HepG2 (cell line): ENCODE data around the gene NDRG2. TPM values are rescaled to one million over a fixed set of nuclear protein-coding genes. Genes with fewer than 3 reads are reported as not detected.

Experiments used
- ATAC-seq: fragments of 200-7000 bp; cut with Tn5 transposase; 3 replicates; pipeline ENCODE4 v1.9.1; 2020; ENCODE audit warnings: mild to moderate bottlenecking, moderate library complexity
- BruUV-seq: library from RNA; stranded (reverse); fragments of 400-500 nt; replicated peaks from 2 replicates; lab custom pipeline; 2021; lab: Mats Ljungman, UMichigan
- CTCF ChIA-PET: fragments of 300-600 bp; formaldehyde crosslinking; extraction: SDS; loops from one replicate; lab custom pipeline; 2021; ENCODE audit warnings: low total read pairs, inconsistent platforms, low intra/inter-chr PET ratio; lab: Yijun Ruan, JAX
- POLR2A ChIA-PET: fragments of 350-600 bp; sonication (Branson Sonifier 250); formaldehyde crosslinking; loops from one replicate; lab custom pipeline; 2020; ENCODE audit warnings: antibody characterized with exemption, inconsistent platforms; lab: Yijun Ruan, JAX
- DNase-seq: peaks from one replicate; pipeline ENCODE4 v3.0.0-alpha.2; 2015; ENCODE audit warnings: low spot score
- FAIRE-seq: peaks from 3 replicates; lab custom pipeline; 2011; peaks lifted over from hg19 to GRCh38; lab: Jason Lieb, UNC
- H2AFZ ChIP-seq: one replicate; pipeline ENCODE4 v1.6.1; 2011; ENCODE audit warnings: low read length, inconsistent platforms
- H3K27ac ChIP-seq: fragments of 300-600 bp; 3 replicates; pipeline ENCODE4 v1.8.0; 2011; ENCODE audit warnings: mixed run types, mild to moderate bottlenecking, mixed read lengths, low read length, inconsistent platforms; ENCODE audit not compliant: insufficient read depth; ENCODE audit errors: extremely low read length
- H3K27me3 ChIP-seq, 2 experiments: fragments of 200-600 bp in 1 of 2; 2 replicates in 1 of 2; 3 replicates in 1 of 2; pipeline versions ENCODE4 v1.6.0 to v1.8.0; 2011; ENCODE audit warnings: low read length in 2 of 2, mild to moderate bottlenecking in 2 of 2, moderate library complexity in 2 of 2, inconsistent platforms in 1 of 2; ENCODE audit not compliant: insufficient read depth in 2 of 2, control insufficient read depth in 1 of 2
- H3K36me3 ChIP-seq, 2 experiments: fragments of 200-600 bp in 1 of 2; replicated peaks in 1 of 2; 2 replicates in 1 of 2; 3 replicates in 1 of 2; pipeline versions ENCODE4 v1.5.1 to v1.8.0; 2011; ENCODE audit warnings: low read length in 2 of 2, inconsistent platforms in 1 of 2; ENCODE audit not compliant: insufficient read depth in 2 of 2, control insufficient read depth in 1 of 2
- H3K4me1 ChIP-seq: 2 replicates; pipeline ENCODE4 v1.5.1; 2012; ENCODE audit warnings: low read length, inconsistent platforms; ENCODE audit not compliant: insufficient read depth
- H3K4me2 ChIP-seq: 2 replicates; pipeline ENCODE4 v1.6.0; 2011; ENCODE audit warnings: low read depth, low read length, inconsistent platforms
- H3K4me3 ChIP-seq, 3 experiments: fragments of 200-600 bp in 1 of 3; sonication (generic), shearing (Covaris generic) in 1 of 3; replicated peaks in 1 of 3; 2 replicates each; pipeline ENCODE4 v1.5.1; 2011 to 2016; ENCODE audit warnings: low read length in 3 of 3, inconsistent platforms in 2 of 3, low read depth in 2 of 3, mild to moderate bottlenecking in 2 of 3, control low read depth in 1 of 3, mixed read lengths in 1 of 3; ENCODE audit not compliant: insufficient read depth in 1 of 3
- H3K79me2 ChIP-seq: one replicate; pipeline ENCODE4 v1.6.1; 2011; ENCODE audit warnings: low read length, inconsistent platforms; ENCODE audit not compliant: insufficient read depth
- H3K9ac ChIP-seq: 2 replicates; pipeline ENCODE4 v1.6.0; 2011; ENCODE audit warnings: mild to moderate bottlenecking, low read depth, low read length, inconsistent platforms; ENCODE audit not compliant: insufficient read depth
- H3K9me3 ChIP-seq: 2 replicates; pipeline ENCODE4 v1.5.1; 2012; ENCODE audit warnings: mild to moderate bottlenecking, low read length
- H4K20me1 ChIP-seq: 2 replicates; pipeline ENCODE4 v1.6.0; 2011; ENCODE audit warnings: inconsistent platforms, mild to moderate bottlenecking, low read length, moderate library complexity; ENCODE audit not compliant: insufficient read depth
- CREM ChIP-seq, 2 experiments: sonication (generic) in 1 of 2; formaldehyde crosslinking in 1 of 2; IDR thresholded peaks; 2 replicates each; pipeline versions ENCODE4 v1.4.0 to v1.6.1; 2016 to 2020; ENCODE audit warnings: antibody characterized with exemption in 1 of 2, mild to moderate bottlenecking in 1 of 2, missing genetic modification reagents in 1 of 2
- EZH2 ChIP-seq: conservative IDR thresholded peaks from 2 replicates; pipeline ENCODE4 v1.6.1; 2012; ENCODE audit warnings: mild to moderate bottlenecking, low read depth, low read length, moderate library complexity
- FOXK1 ChIP-seq: sonication (generic); formaldehyde crosslinking; IDR thresholded peaks from 2 replicates; pipeline ENCODE4 v1.4.0; 2020; ENCODE audit warnings: low read depth, missing genetic modification reagents, borderline replicate concordance
- GZF1 ChIP-seq: sonication (generic); formaldehyde crosslinking; IDR thresholded peaks from 2 replicates; pipeline ENCODE4 v1.5.1; 2020; ENCODE audit warnings: mild to moderate bottlenecking, missing genetic modification reagents
- HDAC6 ChIP-seq: fragments of 200-600 bp; sonication (generic); IDR thresholded peaks from 2 replicates; pipeline ENCODE4 v1.7.0; 2017; ENCODE audit warnings: mild to moderate bottlenecking, antibody characterized with exemption, low read length, low read depth
- HNF4G ChIP-seq, 2 experiments: sonication (generic) in 1 of 2; formaldehyde crosslinking in 1 of 2; IDR thresholded peaks; 2 replicates each; pipeline versions ENCODE4 v1.4.0 to v1.6.1; 2011 to 2020; ENCODE audit warnings: borderline replicate concordance in 2 of 2, low read depth in 2 of 2, mild to moderate bottlenecking in 2 of 2, low read length in 1 of 2, missing genetic modification reagents in 1 of 2, moderate library complexity in 1 of 2
- HOXA5 ChIP-seq: sonication (generic); formaldehyde crosslinking; IDR thresholded peaks from 2 replicates; pipeline ENCODE4 v1.4.0; 2020; ENCODE audit warnings: missing genetic modification reagents
- MAFK ChIP-seq, 2 experiments: IDR thresholded peaks in 1 of 2; conservative IDR thresholded peaks in 1 of 2; 2 replicates each; pipeline ENCODE4 v1.6.1; 2011; ENCODE audit warnings: improper control_type of control experiment in 2 of 2, low read length in 2 of 2
- MED13 ChIP-seq: sonication (generic); formaldehyde crosslinking; IDR thresholded peaks from 2 replicates; pipeline ENCODE4 v1.5.0; 2020; ENCODE audit warnings: missing genetic modification reagents
- NR2F6 ChIP-seq, 2 experiments: IDR thresholded peaks; 2 replicates each; pipeline ENCODE4 v1.6.1; 2016; ENCODE audit warnings: antibody characterized with exemption in 1 of 2, mild to moderate bottlenecking in 1 of 2
- PLRG1 ChIP-seq: fragments of 450-650 bp; conservative IDR thresholded peaks from 2 replicates; pipeline ENCODE4 v1.6.1; 2016
- SMC3 ChIP-seq: IDR thresholded peaks from 2 replicates; pipeline ENCODE4 v1.6.1; 2011; ENCODE audit warnings: low read length, improper control_type of control experiment
- SP4 ChIP-seq: sonication (generic); formaldehyde crosslinking; IDR thresholded peaks from 2 replicates; pipeline ENCODE4 v1.8.1; 2023; ENCODE audit warnings: mild to moderate bottlenecking, missing genetic modification reagents
- ZFY ChIP-seq: sonication (generic); formaldehyde crosslinking; IDR thresholded peaks from 2 replicates; pipeline ENCODE4 v1.4.0; 2020; ENCODE audit warnings: missing genetic modification reagents
- ZNF503 ChIP-seq: sonication (generic); formaldehyde crosslinking; IDR thresholded peaks from 2 replicates; pipeline ENCODE4 v1.4.0; 2020; ENCODE audit warnings: missing genetic modification reagents
- ZNF615 ChIP-seq: sonication (generic); formaldehyde crosslinking; IDR thresholded peaks from 2 replicates; pipeline ENCODE4 v1.5.0; 2020; ENCODE audit warnings: mild to moderate bottlenecking, missing genetic modification reagents, borderline replicate concordance
- ZSCAN5A ChIP-seq: sonication (generic); formaldehyde crosslinking; IDR thresholded peaks from 2 replicates; pipeline ENCODE4 v1.8.0; 2022; ENCODE audit warnings: mild to moderate bottlenecking, missing genetic modification reagents, borderline replicate concordance
- ZSCAN9 ChIP-seq: IDR thresholded peaks from 2 replicates; pipeline ENCODE4 v1.6.1; 2016; ENCODE audit warnings: borderline replicate concordance
- WGBS: methylation state at CpG from one replicate; pipeline ENCODE4 v1.1.6; 2017; ENCODE audit warnings: low lambda C conversion rate; 5-methylcytosine and 5-hydroxymethylcytosine counted together
- in situ Hi-C: cut with HindIII; loops from 2 replicates; pipeline ENCODE4 v1.10.0; 2017; ENCODE audit warnings: low pct_unique_long_range_greater_than_20kb; ENCODE audit not compliant: extremely low pct_ligation_motif_present
- intact Hi-C: fragments of 100-400 bp; cut with micrococcal nuclease; formaldehyde crosslinking; loops from one replicate; pipeline ENCODE4 v1.10.0; 2022; ENCODE audit not compliant: unreplicated experiment
- polyA plus RNA-seq, 8 experiments: library from polyadenylated mRNA; depleted of rRNA in 3 of 8; stranded (reverse) in 7 of 8; unstranded in 1 of 8; fragments of >200 nt; fragmentation: Illumina TruSeq in 4 of 8; extraction: Trizol in 4 of 8; gene quantifications; 2 replicates each; pipeline versions ENCODE4 v1.2.1 to v1.2.3, GENCODE V29; 2011 to 2016; ENCODE audit warnings: low read depth in 4 of 8, missing spikeins in 1 of 8, mixed read lengths in 1 of 8; ENCODE audit not compliant: insufficient read depth in 1 of 8
- total RNA-seq, 5 experiments: library from RNA; depleted of rRNA; stranded (reverse); fragments of >200 nt; fragmentation: Illumina TruSeq; extraction: Trizol; gene quantifications; 2 replicates each; pipeline ENCODE4 v1.2.3, GENCODE V29; 2016; ENCODE audit warnings: low read depth in 1 of 5

Gene NDRG2
- total and polyA plus RNA-seq, 2 of the 13 experiments (the other 11 are each of a cell fraction or from before 2014, with no cell fraction given): 27.2 to 189 TPM

- peak; percentile 5; the same call in 1 of the 2 replicates for TF ChIP-seq ZSCAN9 (CRISPR knock-in tag)
- TF ChIP-seq MAFK (conservative IDR thresholded peaks at IDR 0.05 in 1 of 2, IDR thresholded peaks at IDR 0.05 in 1 of 2; ENCODE audit: low read length in 2 of 2): no peak
- TF ChIP-seq HOXA5 (CRISPR knock-in tag): 0 out of 2 replicates have a peak, but pooled peaks have one; percentile 0
- no peak for TF ChIP-seq SMC3
These were observed 15.6 kb upstream of the NDRG2 start (continued) for GRCh38 chr14:21040370-21040925.

GRCh38 chr14:21039585-21040369, 14.9 kb upstream of the NDRG2 start:
- H3K27me3 ChIP-seq: no peaks in the 10 kb centered on the region; a peak in 1 of 5 replicates
- H3K4me1 ChIP-seq: peaks cover 76% of the 10 kb centered on the region
- in situ Hi-C loops (loop anchor here (5.0 kb wide), 1 partner anchor 182 kb away; no protein-coding TSS in a partner anchor), intact Hi-C loops (loop anchor here (1.0 to 2.0 kb wide), 3 partner anchors 15 to 182 kb away; no protein-coding TSS in a partner anchor)
- peak; percentile 78 for ATAC-seq
- peak overlapping the region; percentile 38 for H3K9ac ChIP-seq
- WGBS: 16% methylated on average over 8 of the region's 8 CpGs
- peak overlapping the region in 2 of 3 experiments; percentile 20 to 42; a peak in 4 of 6 replicates for H3K4me3 ChIP-seq
- H3K27ac ChIP-seq: peak overlapping the region; percentile 22
- no peaks in the 10 kb centered on the region for H3K79me2 ChIP-seq
- POLR2A ChIA-PET: interaction anchor here (0.8 to 3.5 kb wide), 15 partner anchors 10 to 64 kb away, joined by 3 to 112 read pairs (median 15); partner anchors contain the start of genes ARHGEF40, NDRG2 and TPPP2
- H2AFZ ChIP-seq: peak overlapping the region; percentile 82
- peak; percentile 94 for FAIRE-seq
- no peaks in the 10 kb centered on the region for H3K36me3 ChIP-seq
- peak; percentile 85 for DNase-seq
- CTCF ChIA-PET: interaction anchor here (0.7 to 4.8 kb wide), 16 partner anchors 15 to 342 kb away, joined by 3 to 109 read pairs (median 4); partner anchors contain the start of gene METTL17
- BruUV-seq: no TSS peak
- H4K20me1 ChIP-seq: no peaks in the 10 kb centered on the region
- peak overlapping the region; percentile 69 for H3K4me2 ChIP-seq
- no peaks in the 10 kb centered on the region for H3K9me3 ChIP-seq
- TF ChIP-seq HDAC6: no peak
- TF ChIP-seq SP4 (CRISPR knock-in tag): no peak
- peak; percentile 78 for TF ChIP-seq ZFY
- no peak for TF ChIP-seq PLRG1
- TF ChIP-seq NR2F6 (IDR thresholded peaks at IDR 0.05): no peak; the same call in 1 of the 2 replicates
- 0 out of 2 replicates have a peak, but pooled peaks have one; percentile 31 for TF ChIP-seq NR2F6 (CRISPR knock-in tag; IDR thresholded peaks at IDR 0.05)
- TF ChIP-seq ZNF615 (CRISPR knock-in tag): no peak
- no peak for TF ChIP-seq ZNF503 (CRISPR knock-in tag)
- TF ChIP-seq FOXK1 (CRISPR knock-in tag): no peak
- TF ChIP-seq MED13 (CRISPR knock-in tag): no peak
- TF ChIP-seq EZH2: no peak
- no peak for TF ChIP-seq HNF4G (IDR thresholded peaks at IDR 0.05; ENCODE audit: borderline replicate concordance, low read depth, low read length)
- TF ChIP-seq HNF4G (CRISPR knock-in tag; IDR thresholded peaks at IDR 0.05; ENCODE audit: borderline replicate concordance, low read depth): no peak
- no peak for TF ChIP-seq CREM (IDR thresholded peaks at IDR 0.05)
- TF ChIP-seq CREM (CRISPR knock-in tag; IDR thresholded peaks at IDR 0.05): no peak
- no peak for TF ChIP-seq ZSCAN5A (CRISPR knock-in tag)
- TF ChIP-seq GZF1 (CRISPR knock-in tag): peak; percentile 15; the same call in 1 of the 2 replicates
